HG03097 (cell line): Measurements from ENCODE around the gene SNAPIN.
"Not testable (repeated sequence)": the region's sequence is repeated elsewhere in the genome, so short reads cannot be mapped to it uniquely, and the experiment has no call there.

Source experiments
- ATAC-seq: cut with Tn5 transposase; IDR thresholded peaks from one replicate; pipeline ENCODE4 v1.9.1; 2021; ENCODE audit not compliant: unreplicated experiment, low FRiP score

The SNAPIN gene

DNA sequence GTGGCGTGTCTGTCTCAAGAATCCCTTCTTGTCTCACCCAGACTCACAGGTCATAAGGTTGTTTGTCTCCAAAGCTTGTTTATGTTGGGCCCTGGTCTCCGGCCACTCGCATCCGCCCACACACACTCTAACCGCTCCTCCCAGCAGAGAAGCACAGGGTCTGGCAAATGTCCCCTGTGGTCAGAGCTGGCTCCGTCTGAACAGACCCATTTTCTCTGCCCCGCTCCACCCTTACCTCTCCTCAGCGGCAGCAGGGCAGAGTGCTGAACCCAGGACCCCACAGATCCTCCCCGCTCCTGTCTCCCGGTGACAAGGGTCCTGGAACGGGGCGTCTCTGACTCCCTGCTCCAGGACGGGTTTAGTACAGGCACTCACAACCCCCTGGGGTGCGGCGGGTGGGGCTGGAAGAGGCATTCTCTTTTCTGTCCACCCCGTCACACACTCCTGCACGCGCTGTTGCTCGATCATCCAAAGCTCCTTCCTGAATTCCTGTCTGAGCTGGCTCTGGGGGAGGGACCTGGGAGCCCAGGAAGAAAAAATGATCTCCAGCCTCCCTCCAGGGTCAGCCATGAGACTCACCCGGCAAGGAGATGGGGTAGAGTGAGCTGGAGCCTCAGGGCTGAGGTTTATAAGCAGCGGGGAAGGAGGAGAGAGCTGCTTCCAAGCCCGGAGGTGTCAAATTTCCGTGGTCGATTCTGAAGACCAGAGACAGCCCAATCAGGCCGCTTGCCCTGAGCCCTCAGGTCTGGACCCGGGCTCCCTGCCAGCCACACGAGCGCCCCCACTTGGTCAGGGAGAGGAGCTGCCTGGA, 31.4 kb upstream of the SNAPIN start, which contains the start of gene S100A13:
S100A13 (minus strand) TSS at position 602 of the 811 bp plus-strand sequence. CDS start 1,033 bp downstream, outside the sequence.
- no peak for ATAC-seq

GRCh38 chr1:153627715-153628626, 30.5 kb upstream of the SNAPIN start, which contains the start of gene S100A1:
S100A1 (plus strand) TSS chr1:153628434; CDS start chr1:153630522, 2,088 bp downstream.
- no peak for ATAC-seq

GRCh38 chr1:153628638-153629342, 29.7 kb upstream of the SNAPIN start:
- no peak for ATAC-seq

GRCh38 chr1:153629343-153629665, 29.2 kb upstream of the SNAPIN start:
- no peak for ATAC-seq

DNA sequence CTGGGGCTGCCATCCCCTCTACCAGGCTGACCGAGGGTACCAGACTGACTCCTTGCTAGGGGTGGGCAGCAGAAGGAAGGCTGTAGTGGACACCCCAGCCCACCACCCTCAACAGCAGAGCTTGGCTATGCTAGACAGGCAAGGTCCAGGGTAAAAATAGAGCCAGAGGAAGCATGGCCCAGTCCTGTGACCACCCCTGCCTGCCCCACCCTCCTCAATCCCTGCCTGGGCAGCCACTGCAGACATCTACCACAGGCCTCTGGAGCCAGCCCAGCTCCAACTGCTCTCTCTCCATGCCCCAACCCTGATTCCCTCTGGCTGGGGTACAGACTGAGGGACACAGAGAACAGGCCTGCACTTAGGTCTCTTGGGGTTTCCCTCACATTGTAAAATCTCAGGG, 28.5 kb upstream of the SNAPIN start:
- no peak for ATAC-seq

GRCh38 chr1:153630384-153630783, 28.1 kb upstream of the SNAPIN start:
- no peak for ATAC-seq

DNA sequence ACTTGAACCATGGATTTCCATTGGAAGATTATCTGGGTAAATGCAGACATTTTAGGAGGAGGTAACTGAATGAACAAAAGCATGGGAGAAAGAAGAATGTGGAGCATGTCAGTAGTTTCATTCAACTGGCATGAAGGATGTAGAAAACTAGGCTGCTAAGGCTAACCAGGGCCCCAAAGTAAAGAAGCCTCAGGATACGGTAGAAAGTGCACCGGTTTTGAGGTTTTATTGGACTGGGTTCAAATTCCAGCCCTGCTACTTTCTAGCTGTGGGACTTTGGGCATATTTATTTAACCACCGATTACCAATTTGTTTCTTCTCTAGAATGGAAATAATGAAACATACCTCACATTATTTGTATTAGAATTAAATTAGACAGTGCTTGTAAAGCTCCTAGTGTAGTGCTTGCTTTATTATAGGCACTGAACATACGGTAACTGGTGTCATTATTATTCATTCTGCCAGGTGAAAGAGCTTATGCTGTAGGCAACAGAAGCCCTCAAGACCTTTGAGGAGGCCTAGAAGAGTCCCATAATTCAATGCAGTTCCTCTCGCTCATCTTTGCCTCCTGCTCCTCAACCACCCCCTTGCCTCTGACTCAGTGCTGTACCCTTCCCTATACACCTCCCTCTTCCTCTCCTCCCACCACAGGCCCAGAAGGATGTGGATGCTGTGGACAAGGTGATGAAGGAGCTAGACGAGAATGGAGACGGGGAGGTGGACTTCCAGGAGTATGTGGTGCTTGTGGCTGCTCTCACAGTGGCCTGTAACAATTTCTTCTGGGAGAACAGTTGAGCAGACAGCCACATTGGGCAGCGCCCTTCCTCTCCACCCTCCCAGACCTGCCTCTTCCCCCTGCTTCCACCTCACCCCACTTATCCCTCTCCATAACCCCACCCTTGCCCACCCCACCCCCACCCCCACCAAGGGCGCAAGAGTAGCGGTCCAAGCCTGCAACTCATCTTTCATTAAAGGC, 27.2 kb upstream of the SNAPIN start:
- ATAC-seq = no peak

DNA sequence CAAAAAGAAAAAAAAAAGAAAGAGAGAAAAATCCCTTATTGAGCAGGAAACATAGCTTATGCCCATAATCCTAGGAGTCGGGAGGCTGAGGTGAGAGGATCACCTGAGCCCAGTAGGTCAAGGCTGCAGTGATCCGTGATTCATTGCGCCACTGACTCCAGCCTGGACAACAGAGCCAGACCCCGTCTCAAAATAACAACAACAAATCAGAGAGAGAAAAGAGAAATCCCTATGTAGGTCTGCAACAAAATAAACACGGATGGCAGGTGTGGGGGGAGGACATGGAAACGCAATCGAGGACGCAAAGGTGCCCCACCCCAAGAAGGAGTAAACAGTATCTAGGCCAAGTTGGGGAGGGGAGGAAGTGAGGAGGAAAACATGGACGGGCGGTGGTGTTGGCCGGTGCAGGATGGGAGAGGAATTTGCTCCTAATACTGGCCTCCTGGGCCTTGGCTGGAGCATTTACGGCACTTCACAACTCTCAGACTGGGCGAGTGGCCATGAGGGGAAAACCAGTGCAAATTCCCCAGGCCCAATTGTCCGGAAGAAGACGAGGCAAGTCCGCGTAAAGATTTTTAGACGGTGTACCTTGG, 25.2 kb upstream of the SNAPIN start:
- ATAC-seq = no peak

GRCh38 chr1:153633754-153634665, 24.5 kb upstream of the SNAPIN start, which contains the start of gene CHTOP:
CHTOP (plus strand) TSS chr1:153634066; CDS start chr1:153636589, 2,523 bp downstream.
- ATAC-seq = peak; percentile 82

- ATAC-seq = no peak
Observed at GRCh38 chr1:153635872-153636271, 22.6 kb upstream of the SNAPIN start.

GRCh38 chr1:153636312-153636711, 22.2 kb upstream of the SNAPIN start:
- ATAC-seq = no peak

DNA sequence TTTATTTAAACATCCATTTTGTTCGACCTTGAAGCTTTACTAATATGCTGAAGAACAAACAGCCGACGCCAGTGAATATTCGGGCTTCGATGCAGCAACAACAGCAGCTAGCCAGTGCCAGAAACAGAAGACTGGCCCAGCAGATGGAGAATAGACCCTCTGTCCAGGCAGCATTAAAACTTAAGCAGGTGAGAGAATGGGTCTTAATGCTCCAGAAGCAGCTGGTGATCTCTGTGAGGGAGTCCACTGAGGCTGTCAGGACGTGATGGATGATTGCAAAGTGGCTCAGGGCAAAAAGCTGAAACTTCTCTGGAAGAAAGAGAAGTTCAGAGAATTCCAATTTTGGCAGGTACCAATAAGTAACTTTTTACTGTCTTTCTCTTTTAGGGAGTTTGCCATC, 20.2 kb upstream of the SNAPIN start:
- no peak for ATAC-seq

DNA sequence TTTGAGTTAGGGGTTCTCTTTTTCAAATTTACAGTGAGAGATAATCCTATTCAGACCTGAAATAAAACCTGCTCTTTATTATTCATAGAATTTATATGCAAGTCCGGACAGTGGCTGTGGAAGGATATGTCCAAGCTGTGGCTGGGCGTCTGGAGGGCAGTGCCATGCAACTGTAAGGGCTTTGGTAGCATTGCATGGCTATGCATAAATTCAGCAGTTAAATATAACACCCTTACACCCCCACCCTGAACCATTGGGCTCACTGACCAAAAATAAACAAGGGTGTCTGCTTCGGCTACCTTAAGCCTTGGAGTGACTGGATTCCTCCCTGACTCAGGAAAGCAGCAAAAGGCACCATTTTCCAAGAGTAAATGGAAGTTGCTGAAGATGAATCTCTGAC, 19.2 kb upstream of the SNAPIN start:
- ATAC-seq = no peak

DNA sequence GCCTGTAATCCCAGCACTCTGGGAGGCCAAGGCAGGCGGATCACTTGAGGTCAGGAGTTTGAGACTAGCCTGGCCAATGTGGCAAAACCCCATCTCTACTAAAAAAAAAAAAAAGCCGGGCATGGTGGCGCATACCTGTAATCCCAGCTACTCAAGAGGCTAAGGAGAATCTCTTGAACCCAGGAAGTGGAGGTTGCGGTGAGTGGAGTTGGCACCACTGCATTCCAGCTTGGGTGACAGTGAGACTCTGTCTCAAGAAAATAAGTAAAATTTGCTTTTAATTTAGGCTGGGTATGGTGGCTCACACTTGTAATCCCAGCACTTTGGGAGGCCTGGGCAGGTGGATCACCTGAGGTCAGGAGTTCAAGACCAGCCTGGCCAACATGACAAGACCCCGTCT, 18.3 kb upstream of the SNAPIN start:
- not testable (repeated sequence) for ATAC-seq

- no peak for ATAC-seq
Observed at GRCh38 chr1:153640861-153641260, 17.6 kb upstream of the SNAPIN start.

- no peak for ATAC-seq
Observed at GRCh38 chr1:153642161-153642560, 16.3 kb upstream of the SNAPIN start.

DNA sequence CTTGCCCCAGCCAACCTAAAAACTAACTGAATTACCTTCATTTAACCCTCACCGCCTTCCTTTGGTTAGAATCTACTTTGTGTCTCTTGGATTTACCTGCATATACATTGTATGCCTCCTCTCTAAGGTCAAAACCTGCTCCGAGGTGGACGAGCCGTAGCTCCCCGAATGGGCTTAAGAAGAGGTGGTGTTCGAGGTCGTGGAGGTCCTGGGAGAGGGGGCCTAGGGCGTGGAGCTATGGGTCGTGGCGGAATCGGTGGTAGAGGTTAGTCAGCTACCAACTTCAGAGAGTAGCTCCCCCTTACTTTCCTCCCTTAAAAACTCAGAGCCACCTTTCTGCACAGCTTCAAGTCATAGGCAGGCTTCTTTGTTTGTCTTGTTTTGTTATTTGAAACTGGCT, 15.4 kb upstream of the SNAPIN start:
- no peak for ATAC-seq

DNA sequence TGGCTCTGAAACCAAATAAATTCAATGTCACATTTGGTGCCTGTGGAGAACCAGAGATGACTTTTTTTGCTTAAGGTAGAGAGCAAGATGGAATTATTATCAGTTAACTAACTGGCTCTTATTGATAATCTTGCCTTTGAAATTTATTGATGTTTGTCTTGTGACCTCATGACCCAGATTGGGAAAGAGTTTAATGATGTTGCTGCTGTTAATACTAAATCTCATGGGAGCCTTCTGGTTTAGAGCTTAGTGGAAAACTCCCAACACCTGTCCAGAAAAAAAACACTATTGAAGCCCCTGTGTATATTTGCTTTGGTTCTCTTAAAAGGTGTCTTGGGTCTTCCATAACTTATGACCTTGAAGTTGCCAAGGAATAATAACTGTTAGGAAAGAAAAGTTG, 14.7 kb upstream of the SNAPIN start:
- no peak for ATAC-seq
